Measurements from ENCODE around the gene RNF208.

DNA sequence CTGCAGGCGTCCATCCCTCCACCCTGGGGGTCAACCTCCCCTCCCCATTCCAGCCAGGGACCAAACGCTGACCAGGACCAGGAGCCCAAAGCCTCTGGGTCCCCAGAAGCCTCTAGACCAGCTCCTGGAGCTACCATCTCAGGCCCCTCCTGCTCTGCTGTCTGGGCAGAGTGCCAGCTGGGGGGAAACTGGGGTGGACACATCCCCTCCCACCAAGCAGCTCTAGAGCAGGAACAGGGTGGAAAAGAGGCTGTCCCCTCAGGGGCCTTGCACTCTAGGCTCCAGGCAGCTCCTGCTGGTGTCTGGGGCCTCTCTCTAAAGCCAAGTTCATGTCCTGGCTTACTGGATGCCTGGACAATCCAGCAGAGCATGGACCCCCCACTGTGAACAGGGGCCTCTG, 29.2 kb downstream of the RNF208 start:
- TF ChIP-seq, protein P1, sequence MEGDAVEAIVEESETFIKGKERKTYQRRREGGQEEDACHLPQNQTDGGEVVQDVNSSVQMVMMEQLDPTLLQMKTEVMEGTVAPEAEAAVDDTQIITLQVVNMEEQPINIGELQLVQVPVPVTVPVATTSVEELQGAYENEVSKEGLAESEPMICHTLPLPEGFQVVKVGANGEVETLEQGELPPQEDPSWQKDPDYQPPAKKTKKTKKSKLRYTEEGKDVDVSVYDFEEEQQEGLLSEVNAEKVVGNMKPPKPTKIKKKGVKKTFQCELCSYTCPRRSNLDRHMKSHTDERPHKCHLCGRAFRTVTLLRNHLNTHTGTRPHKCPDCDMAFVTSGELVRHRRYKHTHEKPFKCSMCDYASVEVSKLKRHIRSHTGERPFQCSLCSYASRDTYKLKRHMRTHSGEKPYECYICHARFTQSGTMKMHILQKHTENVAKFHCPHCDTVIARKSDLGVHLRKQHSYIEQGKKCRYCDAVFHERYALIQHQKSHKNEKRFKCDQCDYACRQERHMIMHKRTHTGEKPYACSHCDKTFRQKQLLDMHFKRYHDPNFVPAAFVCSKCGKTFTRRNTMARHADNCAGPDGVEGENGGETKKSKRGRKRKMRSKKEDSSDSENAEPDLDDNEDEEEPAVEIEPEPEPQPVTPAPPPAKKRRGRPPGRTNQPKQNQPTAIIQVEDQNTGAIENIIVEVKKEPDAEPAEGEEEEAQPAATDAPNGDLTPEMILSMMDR (optimal IDR thresholded peaks at IDR 0.05 in 1 of 3, IDR thresholded peaks at IDR 0.05 in 1 of 3, conservative IDR thresholded peaks at IDR 0.05 in 1 of 3; ENCODE audit: extremely low read depth in 1 of 3, insufficient read depth in 2 of 3, low read length in 3 of 3), result no peak
- no peak for TF ChIP-seq EZH2 (IDR thresholded peaks at IDR 0.05; ENCODE audit: low read length)
